Astrocyte (in vitro differentiated cells and primary cell): ENCODE data around the gene GPR63. TPM values are rescaled to one million over a fixed set of nuclear protein-coding genes. Genes with fewer than 3 reads are reported as not detected.
A peak's percentile ranks its signal among the peaks of the same experiment; 100 is the strongest.

Source experiments
- DNase-seq: peaks from one replicate; pipeline ENCODE4 v3.0.0-alpha.2; 2010; ENCODE audit warnings: low read depth
- FAIRE-seq: peaks from 2 replicates; lab custom pipeline; 2011; peaks lifted over from hg19 to GRCh38; lab: Jason Lieb, UNC
- H2AFZ ChIP-seq: 2 replicates; pipeline ENCODE4 v1.6.0; 2012; ENCODE audit warnings: low read depth, low read length, inconsistent platforms
- H3K27ac ChIP-seq: 2 replicates; pipeline ENCODE4 v1.5.1; 2011; ENCODE audit warnings: low read depth, low read length, inconsistent platforms
- H3K27me3 ChIP-seq: 2 replicates; pipeline ENCODE4 v1.6.0; 2011; ENCODE audit warnings: low read length, inconsistent platforms; ENCODE audit not compliant: insufficient read depth
- H3K36me3 ChIP-seq: 2 replicates; pipeline ENCODE4 v1.5.1; 2011; ENCODE audit warnings: low read length, inconsistent platforms; ENCODE audit not compliant: insufficient read depth
- H3K4me1 ChIP-seq: 2 replicates; pipeline ENCODE4 v1.5.1; 2011; ENCODE audit warnings: low read length, inconsistent platforms; ENCODE audit not compliant: insufficient read depth
- H3K4me2 ChIP-seq: 2 replicates; pipeline ENCODE4 v1.6.0; 2012; ENCODE audit warnings: low read length, inconsistent platforms
- H3K4me3 ChIP-seq: 2 replicates; pipeline ENCODE4 v1.5.1; 2011; ENCODE audit warnings: low read depth, mild to moderate bottlenecking, low read length, inconsistent platforms; ENCODE audit not compliant: insufficient read depth
- H3K79me2 ChIP-seq: 2 replicates; pipeline ENCODE4 v1.6.0; 2012; ENCODE audit warnings: mild to moderate bottlenecking, low read length, inconsistent platforms; ENCODE audit not compliant: insufficient read depth
- H3K9ac ChIP-seq: 2 replicates; pipeline ENCODE4 v1.6.0; 2012; ENCODE audit warnings: mild to moderate bottlenecking, low read length, inconsistent platforms
- H3K9me3 ChIP-seq: 2 replicates; pipeline ENCODE4 v1.5.1; 2012; ENCODE audit warnings: low read depth, mild to moderate bottlenecking, low read length, inconsistent platforms; ENCODE audit not compliant: insufficient read depth
- H4K20me1 ChIP-seq: 2 replicates; pipeline ENCODE4 v1.6.0; 2012; ENCODE audit warnings: low read length, inconsistent platforms; ENCODE audit not compliant: insufficient read depth
- H3K27ac Mint-ChIP-seq: one replicate; pipeline ENCODE4 v1.8.0; 2021; ENCODE audit warnings: mild to moderate bottlenecking, mixed read lengths; ENCODE audit not compliant: unreplicated experiment
- H3K27me3 Mint-ChIP-seq: one replicate; pipeline ENCODE4 v1.8.0; 2021; ENCODE audit warnings: low read depth, mixed read lengths; ENCODE audit not compliant: unreplicated experiment
- H3K36me3 Mint-ChIP-seq: one replicate; pipeline ENCODE4 v1.8.0; 2021; ENCODE audit warnings: low read depth, mixed read lengths; ENCODE audit not compliant: unreplicated experiment
- H3K4me1 Mint-ChIP-seq: one replicate; pipeline ENCODE4 v1.8.0; 2021; ENCODE audit warnings: low read depth, mixed read lengths; ENCODE audit not compliant: unreplicated experiment
- H3K4me3 Mint-ChIP-seq: one replicate; pipeline ENCODE4 v1.8.0; 2021; ENCODE audit warnings: mild to moderate bottlenecking, moderate library complexity, mixed read lengths; ENCODE audit not compliant: unreplicated experiment
- H3K9me3 Mint-ChIP-seq: one replicate; pipeline ENCODE4 v1.8.0; 2021; ENCODE audit warnings: mild to moderate bottlenecking, mixed read lengths; ENCODE audit not compliant: unreplicated experiment
- EZH2 ChIP-seq: IDR thresholded peaks from 2 replicates; pipeline ENCODE4 v1.6.1; 2012; ENCODE audit warnings: mild to moderate bottlenecking, low read length, inconsistent platforms; ENCODE audit not compliant: insufficient read depth
- total RNA-seq: library from RNA; stranded (reverse); gene quantifications from 2 replicates; pipeline ENCODE4 v1.2.1, GENCODE V29; 2021
- TF ChIP-seq, protein P1 (sequence below): IDR thresholded peaks from 2 replicates; pipeline ENCODE4 v1.5.1; 2011; ENCODE audit warnings: low read depth, mild to moderate bottlenecking, inconsistent platforms, low read length, moderate library complexity; ENCODE audit not compliant: insufficient read depth

The GPR63 gene
- total RNA-seq, 1 donor from 2014 or later = 1.8 TPM

DNA sequence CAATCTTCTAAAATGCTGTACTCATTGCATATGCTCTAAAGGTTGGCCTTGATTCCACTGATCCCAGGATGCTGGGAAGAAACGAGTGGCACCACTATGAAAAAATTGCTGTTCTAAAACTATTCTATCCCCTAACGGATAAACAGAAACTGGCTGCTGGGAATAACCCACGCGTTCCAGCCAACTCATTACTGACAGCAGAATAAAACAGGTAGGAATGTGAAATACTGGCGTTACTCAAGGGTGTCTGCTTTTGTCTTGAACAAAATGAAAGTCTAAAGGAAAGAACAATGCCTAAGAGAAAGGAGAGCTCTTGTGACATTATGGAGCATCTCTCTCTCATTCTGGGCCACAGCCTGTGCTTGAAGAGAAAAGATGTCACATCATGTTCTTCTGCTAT, 26.1 kb downstream of the GPR63 start:
- H3K9ac ChIP-seq = no peak overlapping the region
- no peaks in the 10 kb centered on the region for H3K79me2 ChIP-seq
- H3K4me3 ChIP-seq = no peak overlapping the region
- H3K27ac ChIP-seq = no peak overlapping the region
- no peaks in the 10 kb centered on the region for H3K9me3 ChIP-seq
- no peaks in the 10 kb centered on the region for H3K27me3 Mint-ChIP-seq
- H2AFZ ChIP-seq = no peak overlapping the region
- no peaks in the 10 kb centered on the region for H4K20me1 ChIP-seq
- DNase-seq = peak; percentile 33
- TF ChIP-seq EZH2 = no peak
- TF ChIP-seq, protein P1, sequence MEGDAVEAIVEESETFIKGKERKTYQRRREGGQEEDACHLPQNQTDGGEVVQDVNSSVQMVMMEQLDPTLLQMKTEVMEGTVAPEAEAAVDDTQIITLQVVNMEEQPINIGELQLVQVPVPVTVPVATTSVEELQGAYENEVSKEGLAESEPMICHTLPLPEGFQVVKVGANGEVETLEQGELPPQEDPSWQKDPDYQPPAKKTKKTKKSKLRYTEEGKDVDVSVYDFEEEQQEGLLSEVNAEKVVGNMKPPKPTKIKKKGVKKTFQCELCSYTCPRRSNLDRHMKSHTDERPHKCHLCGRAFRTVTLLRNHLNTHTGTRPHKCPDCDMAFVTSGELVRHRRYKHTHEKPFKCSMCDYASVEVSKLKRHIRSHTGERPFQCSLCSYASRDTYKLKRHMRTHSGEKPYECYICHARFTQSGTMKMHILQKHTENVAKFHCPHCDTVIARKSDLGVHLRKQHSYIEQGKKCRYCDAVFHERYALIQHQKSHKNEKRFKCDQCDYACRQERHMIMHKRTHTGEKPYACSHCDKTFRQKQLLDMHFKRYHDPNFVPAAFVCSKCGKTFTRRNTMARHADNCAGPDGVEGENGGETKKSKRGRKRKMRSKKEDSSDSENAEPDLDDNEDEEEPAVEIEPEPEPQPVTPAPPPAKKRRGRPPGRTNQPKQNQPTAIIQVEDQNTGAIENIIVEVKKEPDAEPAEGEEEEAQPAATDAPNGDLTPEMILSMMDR = no peak
- H3K4me2 ChIP-seq = no peak overlapping the region
- no peak overlapping the region for H3K27ac Mint-ChIP-seq
- no peaks in the 10 kb centered on the region for H3K36me3 ChIP-seq
- H3K4me1 Mint-ChIP-seq = peaks cover 27% of the 10 kb centered on the region
- no peaks in the 10 kb centered on the region for H3K9me3 Mint-ChIP-seq
- H3K36me3 Mint-ChIP-seq = no peaks in the 10 kb centered on the region
- H3K4me3 Mint-ChIP-seq = no peak overlapping the region
- no peaks in the 10 kb centered on the region for H3K27me3 ChIP-seq
- FAIRE-seq = no peak
- H3K4me1 ChIP-seq = no peaks in the 10 kb centered on the region

GRCh38 chr6:96809119-96809518, 28.2 kb downstream of the GPR63 start:
- TF ChIP-seq EZH2 = no peak
- TF ChIP-seq, protein P1 = no peak
- Histone ChIP-seq H3K9ac (no peak overlapping the region), H3K4me3 (no peak overlapping the region), H3K79me2 (no peaks in the 10 kb centered on the region), H4K20me1 (no peaks in the 10 kb centered on the region), H3K9me3 (no peaks in the 10 kb centered on the region), H3K4me2 (no peak overlapping the region), H2AFZ (no peak overlapping the region), H3K4me1 (no peaks in the 10 kb centered on the region), H3K27ac (no peak overlapping the region), H3K27me3 (no peaks in the 10 kb centered on the region), H3K36me3 (no peaks in the 10 kb centered on the region)
- Mint-ChIP-seq H3K4me1 (peaks cover 24% of the 10 kb centered on the region), H3K27ac (no peak overlapping the region), H3K36me3 (no peaks in the 10 kb centered on the region), H3K9me3 (peaks cover 2% of the 10 kb centered on the region), H3K27me3 (no peaks in the 10 kb centered on the region), H3K4me3 (no peak overlapping the region)
- FAIRE-seq = no peak
- peak; percentile 63 for DNase-seq

GRCh38 chr6:96803106-96803481, 34.2 kb downstream of the GPR63 start:
- DNase-seq (no peak), FAIRE-seq (no peak)
- Mint-ChIP-seq H3K4me1 (no peaks in the 10 kb centered on the region), H3K9me3 (peaks cover 2% of the 10 kb centered on the region), H3K27me3 (no peaks in the 10 kb centered on the region), H3K4me3 (no peak overlapping the region), H3K27ac (no peak overlapping the region), H3K36me3 (no peaks in the 10 kb centered on the region)
- Histone ChIP-seq H3K4me3 (no peak overlapping the region), H2AFZ (no peak overlapping the region), H3K36me3 (no peaks in the 10 kb centered on the region), H3K4me2 (no peak overlapping the region), H3K79me2 (no peaks in the 10 kb centered on the region), H3K27ac (no peak overlapping the region), H3K4me1 (no peaks in the 10 kb centered on the region), H3K27me3 (no peaks in the 10 kb centered on the region), H3K9ac (no peak overlapping the region), H4K20me1 (no peaks in the 10 kb centered on the region), H3K9me3 (no peaks in the 10 kb centered on the region)
- TF ChIP-seq, protein P1 = no peak
- TF ChIP-seq EZH2 = no peak
